Colonic mucosa (tissue), 4 donors: Measurements from ENCODE around the gene MAP7D2. TPM values are rescaled to one million over a fixed set of nuclear protein-coding genes. Genes with fewer than 3 reads are reported as not detected.

Experiments used
- DNase-seq: peaks from one replicate; pipeline ENCODE4 v3.0.0-alpha.2; 2020
- H3K27ac ChIP-seq: fragments of 200-600 bp; one replicate; pipeline ENCODE4 v1.8.0; 2021
- H3K27me3 ChIP-seq: fragments of 200-600 bp; one replicate; pipeline ENCODE4 v1.8.0; 2021
- H3K36me3 ChIP-seq: fragments of 200-600 bp; one replicate; pipeline ENCODE4 v1.8.0; 2021
- H3K4me1 ChIP-seq: fragments of 200-600 bp; one replicate; pipeline ENCODE4 v1.8.0; 2021; ENCODE audit warnings: mild to moderate bottlenecking
- H3K4me3 ChIP-seq: fragments of 200-600 bp; one replicate; pipeline ENCODE4 v1.8.0; 2021
- H3K9ac ChIP-seq, 2 donors: one replicate each; pipeline ENCODE4 v1.7.0; 2013; ENCODE audit warnings: control low read depth in 2 of 2, low read depth in 2 of 2, low read length in 2 of 2
- H3K9me3 ChIP-seq: fragments of 200-600 bp; one replicate; pipeline ENCODE4 v1.8.0; 2021
- intact Hi-C: fragments of 100-400 bp; cut with DNase I; formaldehyde crosslinking; loops from one replicate; pipeline ENCODE4 v1.14.1; 2022
- total RNA-seq, 2 donors: library from RNA; stranded (reverse); fragmentation: NEBNext Ultra II Directional in 1 of 2; extraction: Animal tissue kit (Norgen Biotek cat#: 25700) in 1 of 2; gene quantifications; one replicate each; pipeline ENCODE4 v1.2.1, GENCODE V29; 2021
- TF ChIP-seq, protein P1 (sequence below): fragments of 200-600 bp; IDR thresholded peaks from one replicate; pipeline ENCODE4 v1.8.0; 2022; ENCODE audit warnings: antibody characterized with exemption, mild to moderate bottlenecking
- donor health status: healthy.
- donor health status: DM: no; HTN: no; CAD: no.
- donor health status: DM: no; HTN: no; CAD: no.

MAP7D2 gene
- total RNA-seq, 2 donors from 2014 or later, result 2.1 to 2.4 TPM

DNA sequence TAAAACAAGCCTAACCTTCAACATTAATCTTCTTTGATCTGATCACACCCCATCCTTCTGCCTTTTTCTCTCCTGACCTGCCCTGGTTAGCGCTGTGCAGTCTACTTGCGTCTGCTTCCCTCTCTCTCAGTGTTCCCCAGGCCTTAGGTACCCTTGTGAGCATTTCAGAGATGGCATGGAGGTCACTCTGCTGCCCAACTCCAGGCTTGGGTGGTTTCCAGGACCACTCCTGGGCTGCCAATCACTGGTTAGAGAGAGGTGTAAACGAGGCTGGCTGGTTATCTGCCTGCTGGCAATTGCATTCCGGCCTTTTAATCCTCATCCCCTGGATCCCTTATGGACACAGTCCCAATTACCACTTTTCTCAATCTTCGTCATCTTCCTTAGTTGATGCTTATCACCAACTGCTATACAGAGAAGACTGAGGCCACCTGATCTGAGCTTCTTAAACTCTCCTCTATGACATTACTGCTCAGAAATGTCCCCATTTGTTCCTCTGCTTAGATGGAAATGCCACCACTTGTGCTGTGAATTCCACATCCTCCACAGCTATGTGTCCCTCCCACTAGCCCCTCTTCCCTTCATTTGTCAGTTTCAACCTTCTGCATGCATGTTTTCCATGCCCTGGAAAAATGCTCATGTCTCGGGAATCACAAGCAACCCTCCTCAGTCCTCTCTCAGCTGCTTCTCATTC is 96.9 kb downstream of the MAP7D2 start:
- H3K9ac ChIP-seq, result no peak overlapping the region
- no peak for DNase-seq
- no peaks in the 10 kb centered on the region for H3K9me3 ChIP-seq
- no peak overlapping the region for H3K27ac ChIP-seq
- H3K36me3 ChIP-seq, result no peaks in the 10 kb centered on the region
- no peaks in the 10 kb centered on the region for H3K4me1 ChIP-seq
- intact Hi-C loops, result no loop called here
- TF ChIP-seq, protein P1, sequence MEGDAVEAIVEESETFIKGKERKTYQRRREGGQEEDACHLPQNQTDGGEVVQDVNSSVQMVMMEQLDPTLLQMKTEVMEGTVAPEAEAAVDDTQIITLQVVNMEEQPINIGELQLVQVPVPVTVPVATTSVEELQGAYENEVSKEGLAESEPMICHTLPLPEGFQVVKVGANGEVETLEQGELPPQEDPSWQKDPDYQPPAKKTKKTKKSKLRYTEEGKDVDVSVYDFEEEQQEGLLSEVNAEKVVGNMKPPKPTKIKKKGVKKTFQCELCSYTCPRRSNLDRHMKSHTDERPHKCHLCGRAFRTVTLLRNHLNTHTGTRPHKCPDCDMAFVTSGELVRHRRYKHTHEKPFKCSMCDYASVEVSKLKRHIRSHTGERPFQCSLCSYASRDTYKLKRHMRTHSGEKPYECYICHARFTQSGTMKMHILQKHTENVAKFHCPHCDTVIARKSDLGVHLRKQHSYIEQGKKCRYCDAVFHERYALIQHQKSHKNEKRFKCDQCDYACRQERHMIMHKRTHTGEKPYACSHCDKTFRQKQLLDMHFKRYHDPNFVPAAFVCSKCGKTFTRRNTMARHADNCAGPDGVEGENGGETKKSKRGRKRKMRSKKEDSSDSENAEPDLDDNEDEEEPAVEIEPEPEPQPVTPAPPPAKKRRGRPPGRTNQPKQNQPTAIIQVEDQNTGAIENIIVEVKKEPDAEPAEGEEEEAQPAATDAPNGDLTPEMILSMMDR, result no peak
- H3K4me3 ChIP-seq, result no peak overlapping the region
- no peaks in the 10 kb centered on the region for H3K27me3 ChIP-seq

DNA sequence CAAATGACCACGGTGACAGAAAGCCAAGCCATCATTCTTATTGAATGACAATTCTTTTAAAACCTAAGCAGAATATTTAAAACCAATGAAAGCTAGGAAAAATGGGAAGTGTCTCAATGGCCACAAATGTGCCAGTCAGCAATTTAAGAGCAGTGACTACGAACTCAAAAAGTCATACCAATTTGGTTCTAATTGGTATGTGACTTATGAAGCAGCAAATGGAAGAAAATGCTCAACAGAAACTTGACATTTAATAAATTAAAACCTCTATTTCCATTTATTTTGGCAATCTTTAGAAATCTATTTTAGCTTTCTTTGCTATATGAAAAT is 100.1 kb downstream of the MAP7D2 start:
- Histone ChIP-seq H3K4me1 (no peaks in the 10 kb centered on the region), H3K27ac (no peak overlapping the region), H3K9me3 (no peaks in the 10 kb centered on the region), H3K27me3 (no peaks in the 10 kb centered on the region), H3K4me3 (no peak overlapping the region), H3K36me3 (no peaks in the 10 kb centered on the region), H3K9ac (no peak overlapping the region)
- TF ChIP-seq, protein P1, result no peak
- no peak for DNase-seq
- intact Hi-C loops, result no loop called here

DNA sequence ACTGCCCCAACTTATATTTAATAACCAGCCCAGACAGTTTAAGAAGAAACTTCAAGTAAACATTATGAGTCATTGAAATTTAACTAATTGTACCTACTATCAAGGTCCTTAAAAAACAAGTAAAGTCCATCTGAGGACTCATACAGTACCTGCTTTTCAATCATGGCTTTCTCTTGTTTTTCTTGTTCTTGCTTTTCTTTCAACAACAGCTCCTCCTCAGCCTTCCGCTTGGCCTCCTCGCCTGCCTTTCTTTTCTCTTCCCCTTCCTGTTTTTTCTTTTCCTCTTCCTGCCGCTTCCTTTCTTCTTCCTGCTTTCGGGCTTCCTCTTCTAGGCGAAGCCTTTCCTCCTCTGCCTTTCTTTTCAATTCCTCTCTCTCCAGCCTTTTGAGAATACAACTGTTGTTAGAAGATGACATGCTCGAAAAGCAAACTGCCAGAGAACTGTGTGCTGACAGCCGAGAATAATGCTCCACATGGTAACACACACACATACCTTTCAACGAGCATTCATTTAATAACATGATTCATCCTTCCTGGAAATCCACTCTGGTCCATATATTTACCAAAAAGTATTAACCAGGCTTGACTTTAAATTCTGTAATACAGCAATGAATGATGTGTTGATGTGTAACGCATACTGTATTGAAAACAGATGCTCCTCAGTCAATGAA is 100.6 kb downstream of the MAP7D2 start:
- Histone ChIP-seq H3K27ac (no peak overlapping the region), H3K36me3 (no peaks in the 10 kb centered on the region), H3K27me3 (no peaks in the 10 kb centered on the region), H3K4me1 (no peaks in the 10 kb centered on the region), H3K9me3 (no peaks in the 10 kb centered on the region), H3K4me3 (no peak overlapping the region), H3K9ac (no peak overlapping the region)
- TF ChIP-seq, protein P1, result no peak
- intact Hi-C loops, result no loop called here
- DNase-seq, result no peak

DNA sequence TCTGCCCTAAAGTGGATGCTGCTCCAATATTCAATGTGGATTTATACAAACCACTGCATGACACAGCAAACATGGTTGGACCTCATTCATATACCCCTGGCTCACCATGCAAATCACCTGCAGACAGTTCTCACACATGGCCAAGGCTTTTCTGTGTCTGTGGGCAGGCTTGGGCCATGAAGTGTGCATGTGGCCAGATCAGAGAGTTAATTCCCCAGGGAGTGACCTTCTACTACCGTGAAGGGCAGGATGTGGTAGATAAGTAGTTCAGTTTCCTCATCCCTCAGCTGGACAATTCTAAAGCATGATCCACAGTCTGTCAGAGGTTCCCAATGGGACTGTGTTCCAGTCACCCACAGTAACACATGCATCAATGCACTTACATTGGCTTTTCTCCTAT is 101.3 kb downstream of the MAP7D2 start:
- Histone ChIP-seq H3K27ac (no peak overlapping the region), H3K4me1 (no peaks in the 10 kb centered on the region), H3K36me3 (no peaks in the 10 kb centered on the region), H3K27me3 (no peaks in the 10 kb centered on the region), H3K4me3 (no peak overlapping the region), H3K9me3 (no peaks in the 10 kb centered on the region), H3K9ac (no peak overlapping the region)
- TF ChIP-seq, protein P1, result no peak
- no peak for DNase-seq
- intact Hi-C loops, result no loop called here

DNA sequence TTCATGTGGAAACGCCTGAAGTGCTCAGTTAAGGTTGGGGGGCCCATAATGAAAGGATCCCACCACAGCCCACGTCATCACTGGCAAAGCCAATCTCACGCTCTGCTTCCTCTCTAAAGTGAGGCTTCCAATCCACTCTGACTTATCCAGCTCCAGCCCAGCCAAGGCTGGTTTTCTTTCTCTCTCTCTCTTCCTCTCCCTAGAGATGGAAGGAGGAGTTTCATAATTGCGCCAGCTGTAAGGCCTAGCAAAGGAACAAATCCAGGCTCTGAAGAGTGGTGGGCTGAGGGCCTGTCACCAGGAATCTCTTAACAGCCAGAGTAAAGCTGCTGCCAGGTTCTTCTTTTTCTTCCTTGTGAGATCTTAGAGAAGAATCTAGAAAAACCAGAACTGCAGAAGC is 105.1 kb downstream of the MAP7D2 start:
- DNase-seq, result no peak
- intact Hi-C loops, result no loop called here
- no peaks in the 10 kb centered on the region for H3K4me1 ChIP-seq
- H3K4me3 ChIP-seq, result no peak overlapping the region
- H3K9ac ChIP-seq, result no peak overlapping the region
- H3K27me3 ChIP-seq, result no peaks in the 10 kb centered on the region
- no peak overlapping the region for H3K27ac ChIP-seq
- H3K9me3 ChIP-seq, result no peaks in the 10 kb centered on the region
- TF ChIP-seq, protein P1, result no peak
- H3K36me3 ChIP-seq, result no peaks in the 10 kb centered on the region
